Transverse colon (tissue), 4 donors: Measurements from ENCODE around the gene FLT4. TPM values are rescaled to one million over a fixed set of nuclear protein-coding genes. Genes with fewer than 3 reads are reported as not detected.

ENCODE experiments used
- DNase-seq: peaks from one replicate; pipeline ENCODE4 v3.0.0-alpha.2; 2019
- H3K27ac ChIP-seq, 4 donors: fragments of 200-600 bp; sonication (generic); 2 replicates each; pipeline ENCODE4 v1.5.1; 2016 to 2018; ENCODE audit warnings: inconsistent platforms in 4 of 4
- H3K27me3 ChIP-seq: fragments of 200-600 bp; sonication (generic); 2 replicates; pipeline ENCODE4 v1.5.1; 2017; ENCODE audit warnings: inconsistent platforms
- H3K36me3 ChIP-seq, 4 donors: fragments of 200-600 bp; sonication (generic); 2 replicates each; pipeline ENCODE4 v1.5.1; 2017 to 2019; ENCODE audit warnings: inconsistent platforms in 4 of 4
- H3K4me1 ChIP-seq, 4 donors: fragments of 200-600 bp; sonication (generic); 2 replicates each; pipeline ENCODE4 v1.5.1; 2017 to 2020; ENCODE audit warnings: inconsistent platforms in 4 of 4
- H3K4me3 ChIP-seq, 4 donors: fragments of 200-600 bp; sonication (generic); 1 replicate in 1 of 4; 2 replicates in 3 of 4; pipeline versions ENCODE4 v1.5.1 to v1.6.1; 2017 to 2019; ENCODE audit warnings: inconsistent platforms in 4 of 4
- H3K9me3 ChIP-seq, 2 donors: fragments of 200-600 bp; sonication (generic); 2 replicates each; pipeline ENCODE4 v1.5.1; 2017 to 2019; ENCODE audit warnings: inconsistent platforms in 2 of 2
- CTCF ChIP-seq, 5 experiments: fragments of 200-600 bp in 3 of 5; fragments of 450-650 bp in 2 of 5; sonication (generic) in 3 of 5; IDR thresholded peaks; 1 replicate in 2 of 5; 2 replicates in 3 of 5; pipeline ENCODE4 v1.5.1; 2016 to 2017; ENCODE audit warnings: antibody characterized with exemption in 5 of 5, inconsistent platforms in 3 of 5, mild to moderate bottlenecking in 2 of 5, moderate library complexity in 1 of 5
- EP300 ChIP-seq: sonication (generic); formaldehyde crosslinking; IDR thresholded peaks from one replicate; pipeline ENCODE4 v1.6.1; 2017; ENCODE audit warnings: antibody characterized with exemption, low read depth
- POLR2A ChIP-seq: fragments of 450-650 bp; IDR thresholded peaks from one replicate; pipeline ENCODE4 v1.6.1; 2016; ENCODE audit warnings: antibody characterized with exemption, mild to moderate bottlenecking, moderate library complexity
- POLR2AphosphoS5 ChIP-seq, 3 donors: sonication (generic); formaldehyde crosslinking; IDR thresholded peaks; one replicate each; pipeline ENCODE4 v1.6.1; 2016; ENCODE audit warnings: antibody characterized with exemption in 3 of 3
- WGBS, 2 donors: methylation state at CpG; one replicate each; pipeline ENCODE4 v1.1.5; 2018; ENCODE audit warnings: low coverage in 1 of 2; 5-methylcytosine and 5-hydroxymethylcytosine counted together
- in situ Hi-C, 4 donors: fragments of 200-750 bp; cut with MboI; loops; one replicate each; pipeline versions ENCODE4 v1.15.0 to v1.15.1; 2017; ENCODE audit warnings: low sequenced_read_pairs in 3 of 4, low pct_ligation_motif_present in 1 of 4, low pct_unique_long_range_greater_than_20kb in 1 of 4
- intact Hi-C: fragments of 100-400 bp; cut with DNase I; formaldehyde crosslinking; loops from one replicate; pipeline ENCODE4 v1.15.1; 2023; ENCODE audit warnings: low total_unique reads
- total RNA-seq, 4 donors: library from RNA; depleted of rRNA; stranded (reverse); fragments of >200 nt; gene quantifications; one replicate each; pipeline ENCODE4 v1.1.0, GENCODE V29; 2016

Gene FLT4
- total RNA-seq, 4 donors from 2014 or later = 1.8 to 16.1 (median 4.0) TPM

- H3K27me3 ChIP-seq = no peaks in the 10 kb centered on the region
- no peaks in the 10 kb centered on the region for H3K9me3 ChIP-seq
- H3K4me1 ChIP-seq = no peaks in the 10 kb centered on the region
- whole genome bisulfite sequencing, 2 donors = 71% methylated on average over 15 of the region's 15 CpGs; no CpG with 5 or more reads in 1 of the 2 donors
- DNase-seq = no peak
- in situ Hi-C loops (no loop called here), intact Hi-C loops (no loop called here)
- no peak overlapping the region for H3K4me3 ChIP-seq
- no peak overlapping the region for H3K27ac ChIP-seq
- no peaks in the 10 kb centered on the region for H3K36me3 ChIP-seq
- TF ChIP-seq CTCF (IDR thresholded peaks at IDR 0.05) = no peak
- no peak for TF ChIP-seq POLR2A
- TF ChIP-seq EP300 = no peak
- TF ChIP-seq POLR2AphosphoS5 (IDR thresholded peaks at IDR 0.05) = no peak
These were observed 22.6 kb downstream of the FLT4 start for GRCh38 chr5:180626661-180627385.

GRCh38 chr5:180625791-180626660, 23.4 kb downstream of the FLT4 start:
- Histone ChIP-seq H3K36me3 (no peaks in the 10 kb centered on the region), H3K27me3 (no peaks in the 10 kb centered on the region), H3K9me3 (no peaks in the 10 kb centered on the region), H3K4me1 (no peaks in the 10 kb centered on the region), H3K4me3 (no peak overlapping the region), H3K27ac (no peak overlapping the region)
- intact Hi-C loops = no loop called here
- TF ChIP-seq POLR2A (no peak), POLR2AphosphoS5 (IDR thresholded peaks at IDR 0.05) (no peak), CTCF (IDR thresholded peaks at IDR 0.05) (no peak), EP300 (no peak)
- in situ Hi-C loops = no loop called here
- 76% methylated on average over 13 of the region's 25 CpGs; no CpG with 5 or more reads in 1 of the 2 donors for WGBS, 2 donors
- DNase-seq = no peak

- 74 to 85% methylated on average over 4 to 9 of the region's 10 CpGs for WGBS, 2 donors
- Histone ChIP-seq H3K27ac (no peak overlapping the region), H3K36me3 (no peaks in the 10 kb centered on the region), H3K4me1 (no peaks in the 10 kb centered on the region), H3K27me3 (peaks cover 1% of the 10 kb centered on the region), H3K9me3 (no peaks in the 10 kb centered on the region), H3K4me3 (no peak overlapping the region)
- in situ Hi-C loops = no loop called here
- intact Hi-C loops = no loop called here
- no peak for DNase-seq
- TF ChIP-seq POLR2AphosphoS5 (IDR thresholded peaks at IDR 0.05) (no peak), POLR2A (no peak), EP300 (no peak), CTCF (IDR thresholded peaks at IDR 0.05) (no peak)
These were observed 24.1 kb downstream of the FLT4 start for GRCh38 chr5:180625125-180625790.

GRCh38 chr5:180624587-180624986, 24.8 kb downstream of the FLT4 start:
- no peaks in the 10 kb centered on the region for H3K36me3 ChIP-seq
- TF ChIP-seq EP300 (no peak), POLR2AphosphoS5 (IDR thresholded peaks at IDR 0.05) (no peak), POLR2A (no peak), CTCF (IDR thresholded peaks at IDR 0.05) (no peak)
- in situ Hi-C loops = no loop called here
- H3K4me3 ChIP-seq = no peak overlapping the region
- no peak overlapping the region for H3K27ac ChIP-seq
- no peaks in the 10 kb centered on the region for H3K9me3 ChIP-seq
- H3K4me1 ChIP-seq = no peaks in the 10 kb centered on the region
- H3K27me3 ChIP-seq = peaks cover 8% of the 10 kb centered on the region
- WGBS, 2 donors = 45% methylated on average over 5 of the region's 5 CpGs; no CpG with 5 or more reads in 1 of the 2 donors
- intact Hi-C loops = no loop called here
- DNase-seq = no peak
